ENCODE results near the gene XBP1.
"Not testable (repeated sequence)": the region's sequence is repeated elsewhere in the genome, so short reads cannot be mapped to it uniquely, and the experiment has no call there.

XBP1 gene

DNA sequence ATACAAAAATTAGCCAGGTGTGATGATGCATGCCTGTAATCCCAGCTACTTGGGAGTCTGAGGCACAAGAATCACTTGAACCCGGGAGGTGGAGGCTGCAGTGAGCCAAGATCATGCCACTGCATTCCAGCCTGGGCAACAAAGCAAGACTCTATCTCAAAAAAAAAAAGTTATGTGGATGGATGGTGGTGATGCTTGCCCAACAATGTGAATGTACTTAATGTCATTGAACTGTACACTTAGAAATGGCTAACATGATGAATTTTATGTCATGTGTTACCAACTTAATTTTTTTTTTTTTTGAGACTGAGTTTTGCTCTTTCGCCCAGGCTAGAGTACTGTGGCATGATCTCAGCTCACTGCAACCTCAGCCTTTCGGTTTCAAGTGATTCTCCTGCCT, 45.9 kb downstream of the XBP1 start:
- in situ Hi-C loops (cut with MboI; ENCODE audit: low sequenced_read_pairs): not testable (repeated sequence)

DNA sequence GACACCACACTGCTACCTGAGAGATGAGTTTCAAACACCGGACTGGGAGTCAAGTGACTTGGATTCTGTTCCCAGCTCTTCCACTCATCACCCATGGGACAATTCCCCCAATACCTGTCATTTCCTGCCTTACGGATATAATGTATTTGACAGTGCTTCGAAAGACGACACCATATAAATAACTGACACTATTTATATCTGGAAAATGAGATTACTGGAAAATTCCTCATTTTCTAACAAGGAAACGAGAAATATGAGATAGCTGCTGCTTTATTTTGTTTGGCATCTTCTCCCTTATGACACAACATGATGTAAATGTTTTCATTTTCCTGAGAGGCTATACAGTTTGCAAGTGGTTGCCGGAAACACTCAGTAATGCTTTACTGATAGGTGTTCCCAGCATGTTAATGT, 49.9 kb downstream of the XBP1 start:
- in situ Hi-C loops (cut with MboI; ENCODE audit: low sequenced_read_pairs): no loop called here
